Measurements from ENCODE around the gene SLC5A10.

- TF ChIP-seq CTCF (IDR thresholded peaks at IDR 0.05) (no peak), POLR2A (IDR thresholded peaks at IDR 0.05) (peak in 1 of 4 donors; percentile 26)
Observed at GRCh38 chr17:18967916-18968315, 16.0 kb downstream of the SLC5A10 start.

Measured in esophagus squamous epithelium (tissue), 4 donors.